ENCODE results near the gene SATB1. TPM values are rescaled to one million over a fixed set of nuclear protein-coding genes. Genes with fewer than 3 reads are reported as not detected.

The SATB1 gene
- total and polyA plus RNA-seq, 2 experiments from 2014 or later, result 17.4 to 28.9 TPM

DNA sequence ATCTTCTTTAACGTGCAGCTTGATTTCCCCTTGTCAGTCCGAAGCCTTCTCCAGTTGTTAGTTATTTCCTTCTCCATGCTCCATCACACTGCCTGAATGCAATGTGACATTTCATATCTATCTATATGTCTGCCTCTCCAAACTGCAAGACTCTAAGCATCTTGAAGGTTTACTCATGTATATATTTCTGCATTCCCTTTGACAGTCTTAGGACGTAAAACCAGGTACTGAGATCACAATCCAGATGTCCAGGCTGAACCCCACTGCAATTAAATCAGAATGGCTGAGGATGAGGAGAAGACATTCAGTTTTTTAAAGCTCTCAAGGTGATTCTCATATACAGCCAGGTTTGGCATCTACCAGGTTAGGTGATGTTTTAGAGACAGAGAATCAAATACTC, 6.1 kb upstream of the SATB1 start:
- no peaks in the 10 kb centered on the region for H4K20me1 ChIP-seq (replicated peaks; ENCODE audit: insufficient read depth)
- H3K27me3 ChIP-seq (ENCODE audit: insufficient read depth), result peaks cover 15% of the 10 kb centered on the region
- Mint-ChIP-seq H3K9me3 (no peaks in the 10 kb centered on the region), H3K4me3 (no peak overlapping the region), H3K27me3 (ENCODE audit: insufficient read depth, low read depth, poor library complexity) (no peaks in the 10 kb centered on the region), H3K4me1 (peaks cover 38% of the 10 kb centered on the region), H3K36me3 (ENCODE audit: low read depth) (no peaks in the 10 kb centered on the region), H3K27ac (no peak overlapping the region)
- TF ChIP-seq EZH2 (IDR thresholded peaks at IDR 0.05; ENCODE audit: low read depth, unreplicated experiment) (no peak), EZH2phosphoT487 (IDR thresholded peaks at IDR 0.05; ENCODE audit: unreplicated experiment) (no peak), NANOG (IDR thresholded peaks at IDR 0.05; ENCODE audit: borderline replicate concordance) (no peak), ZNF462 (CRISPR knock-in tag; IDR thresholded peaks at IDR 0.05) (no peak), JUNB (IDR thresholded peaks at IDR 0.05; ENCODE audit: unreplicated experiment) (no peak), STAT1 (IDR thresholded peaks at IDR 0.05; ENCODE audit: unreplicated experiment) (no peak), ZNF331 (CRISPR knock-in tag; IDR thresholded peaks at IDR 0.05; ENCODE audit: low read depth) (no peak), CREB1 (CRISPR knock-in tag; IDR thresholded peaks at IDR 0.05; ENCODE audit: low read depth) (no peak), ZNF114 (CRISPR knock-in tag; IDR thresholded peaks at IDR 0.05) (no peak), POLR2AphosphoS5 (IDR thresholded peaks at IDR 0.05; ENCODE audit: low read depth) (no peak)
- TF ChIP-seq, protein P1, sequence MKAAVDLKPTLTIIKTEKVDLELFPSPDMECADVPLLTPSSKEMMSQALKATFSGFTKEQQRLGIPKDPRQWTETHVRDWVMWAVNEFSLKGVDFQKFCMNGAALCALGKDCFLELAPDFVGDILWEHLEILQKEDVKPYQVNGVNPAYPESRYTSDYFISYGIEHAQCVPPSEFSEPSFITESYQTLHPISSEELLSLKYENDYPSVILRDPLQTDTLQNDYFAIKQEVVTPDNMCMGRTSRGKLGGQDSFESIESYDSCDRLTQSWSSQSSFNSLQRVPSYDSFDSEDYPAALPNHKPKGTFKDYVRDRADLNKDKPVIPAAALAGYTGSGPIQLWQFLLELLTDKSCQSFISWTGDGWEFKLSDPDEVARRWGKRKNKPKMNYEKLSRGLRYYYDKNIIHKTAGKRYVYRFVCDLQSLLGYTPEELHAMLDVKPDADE (IDR thresholded peaks at IDR 0.05), result no peak
- TF ChIP-seq, protein P2, sequence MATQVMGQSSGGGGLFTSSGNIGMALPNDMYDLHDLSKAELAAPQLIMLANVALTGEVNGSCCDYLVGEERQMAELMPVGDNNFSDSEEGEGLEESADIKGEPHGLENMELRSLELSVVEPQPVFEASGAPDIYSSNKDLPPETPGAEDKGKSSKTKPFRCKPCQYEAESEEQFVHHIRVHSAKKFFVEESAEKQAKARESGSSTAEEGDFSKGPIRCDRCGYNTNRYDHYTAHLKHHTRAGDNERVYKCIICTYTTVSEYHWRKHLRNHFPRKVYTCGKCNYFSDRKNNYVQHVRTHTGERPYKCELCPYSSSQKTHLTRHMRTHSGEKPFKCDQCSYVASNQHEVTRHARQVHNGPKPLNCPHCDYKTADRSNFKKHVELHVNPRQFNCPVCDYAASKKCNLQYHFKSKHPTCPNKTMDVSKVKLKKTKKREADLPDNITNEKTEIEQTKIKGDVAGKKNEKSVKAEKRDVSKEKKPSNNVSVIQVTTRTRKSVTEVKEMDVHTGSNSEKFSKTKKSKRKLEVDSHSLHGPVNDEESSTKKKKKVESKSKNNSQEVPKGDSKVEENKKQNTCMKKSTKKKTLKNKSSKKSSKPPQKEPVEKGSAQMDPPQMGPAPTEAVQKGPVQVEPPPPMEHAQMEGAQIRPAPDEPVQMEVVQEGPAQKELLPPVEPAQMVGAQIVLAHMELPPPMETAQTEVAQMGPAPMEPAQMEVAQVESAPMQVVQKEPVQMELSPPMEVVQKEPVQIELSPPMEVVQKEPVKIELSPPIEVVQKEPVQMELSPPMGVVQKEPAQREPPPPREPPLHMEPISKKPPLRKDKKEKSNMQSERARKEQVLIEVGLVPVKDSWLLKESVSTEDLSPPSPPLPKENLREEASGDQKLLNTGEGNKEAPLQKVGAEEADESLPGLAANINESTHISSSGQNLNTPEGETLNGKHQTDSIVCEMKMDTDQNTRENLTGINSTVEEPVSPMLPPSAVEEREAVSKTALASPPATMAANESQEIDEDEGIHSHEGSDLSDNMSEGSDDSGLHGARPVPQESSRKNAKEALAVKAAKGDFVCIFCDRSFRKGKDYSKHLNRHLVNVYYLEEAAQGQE (IDR thresholded peaks at IDR 0.05; ENCODE audit: unreplicated experiment), result no peak
- TF ChIP-seq, protein P3, sequence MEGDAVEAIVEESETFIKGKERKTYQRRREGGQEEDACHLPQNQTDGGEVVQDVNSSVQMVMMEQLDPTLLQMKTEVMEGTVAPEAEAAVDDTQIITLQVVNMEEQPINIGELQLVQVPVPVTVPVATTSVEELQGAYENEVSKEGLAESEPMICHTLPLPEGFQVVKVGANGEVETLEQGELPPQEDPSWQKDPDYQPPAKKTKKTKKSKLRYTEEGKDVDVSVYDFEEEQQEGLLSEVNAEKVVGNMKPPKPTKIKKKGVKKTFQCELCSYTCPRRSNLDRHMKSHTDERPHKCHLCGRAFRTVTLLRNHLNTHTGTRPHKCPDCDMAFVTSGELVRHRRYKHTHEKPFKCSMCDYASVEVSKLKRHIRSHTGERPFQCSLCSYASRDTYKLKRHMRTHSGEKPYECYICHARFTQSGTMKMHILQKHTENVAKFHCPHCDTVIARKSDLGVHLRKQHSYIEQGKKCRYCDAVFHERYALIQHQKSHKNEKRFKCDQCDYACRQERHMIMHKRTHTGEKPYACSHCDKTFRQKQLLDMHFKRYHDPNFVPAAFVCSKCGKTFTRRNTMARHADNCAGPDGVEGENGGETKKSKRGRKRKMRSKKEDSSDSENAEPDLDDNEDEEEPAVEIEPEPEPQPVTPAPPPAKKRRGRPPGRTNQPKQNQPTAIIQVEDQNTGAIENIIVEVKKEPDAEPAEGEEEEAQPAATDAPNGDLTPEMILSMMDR (conservative IDR thresholded peaks at IDR 0.05; ENCODE audit: low read depth in 2 of 2), result no peak
- no peak overlapping the region for H2AFZ ChIP-seq
- no peak for DNase-seq (ENCODE audit: low spot score)
- H3K27ac ChIP-seq (ENCODE audit: low read depth), result no peak overlapping the region
- no peaks in the 10 kb centered on the region for H3K36me3 ChIP-seq (ENCODE audit: insufficient read depth)
- no peak overlapping the region for H3K4me3 ChIP-seq
- no peaks in the 10 kb centered on the region for H3F3A ChIP-seq (replicated peaks; ENCODE audit: low read depth)
- peaks cover 5% of the 10 kb centered on the region; the same call in 1 of the 2 replicates for H3K79me2 ChIP-seq (replicated peaks; ENCODE audit: insufficient read depth)
- ATAC-seq, result no peak
- peaks cover 40% of the 10 kb centered on the region for H3K4me1 ChIP-seq (ENCODE audit: insufficient read depth)
- H3K4me2 ChIP-seq, result no peak overlapping the region
- no peaks in the 10 kb centered on the region for H3K9me2 ChIP-seq (ENCODE audit: insufficient read depth)
